ENCODE results near the gene MCU. TPM values are rescaled to one million over a fixed set of nuclear protein-coding genes. Genes with fewer than 3 reads are reported as not detected.
"Not testable (repeated sequence)": the region's sequence is repeated elsewhere in the genome, so short reads cannot be mapped to it uniquely, and the experiment has no call there.

MCU gene
- total and polyA plus RNA-seq, 2 donors (not counting 1 experiment from before 2014, with no cell fraction given) = 40.5 to 77.1 TPM

- no peaks in the 10 kb centered on the region for H3K9me3 ChIP-seq (ENCODE audit: control insufficient read depth, insufficient read depth, low read depth, low read length)
- H3K4me2 ChIP-seq (ENCODE audit: extremely low read depth, insufficient read depth, low read length) = no peak overlapping the region
- H3K27me3 ChIP-seq (ENCODE audit: control insufficient read depth, insufficient read depth, low read length) = no peaks in the 10 kb centered on the region
- peaks cover 76% of the 10 kb centered on the region for H3K79me2 ChIP-seq (ENCODE audit: control insufficient read depth, insufficient read depth, low read length)
- TF ChIP-seq CTCF (conservative IDR thresholded peaks at IDR 0.05 in 1 of 2, IDR thresholded peaks at IDR 0.05 in 1 of 2; ENCODE audit: low read depth in 1 of 2, low read length in 2 of 2) = no peak
- no peak for TF ChIP-seq EZH2 (IDR thresholded peaks at IDR 0.05; ENCODE audit: low read length, missing control alignments)
- no peak overlapping the region for H2AFZ ChIP-seq (ENCODE audit: low read length)
- H3K4me3 ChIP-seq (replicated peaks in 1 of 4; ENCODE audit: control extremely low read depth in 1 of 4, insufficient read depth in 1 of 4, low read depth in 3 of 4, low read length in 4 of 4) = no peak overlapping the region
- H3K36me3 ChIP-seq (ENCODE audit: control insufficient read depth, insufficient read depth, low read length) = no peaks in the 10 kb centered on the region
- H3K4me1 ChIP-seq (ENCODE audit: control insufficient read depth, extremely low read depth, insufficient read depth, low read length) = peaks cover 9% of the 10 kb centered on the region
- no peak overlapping the region for H3K9ac ChIP-seq (ENCODE audit: insufficient read depth, low read length)
- no peak overlapping the region for H3K27ac ChIP-seq (ENCODE audit: insufficient read depth, low read length)
- H4K20me1 ChIP-seq (ENCODE audit: control insufficient read depth, extremely low read depth, insufficient read depth, low read length) = no peaks in the 10 kb centered on the region
- peak in 1 of 2 donors; percentile 58 for DNase-seq (ENCODE audit: low read depth in 2 of 2)
Observed at GRCh38 chr10:72697716-72698115, 5.8 kb downstream of the MCU start.

GRCh38 chr10:72702465-72702864, 10.5 kb downstream of the MCU start:
- not testable (repeated sequence) for H4K20me1 ChIP-seq (ENCODE audit: control insufficient read depth, extremely low read depth, insufficient read depth, low read length); H3K4me2 ChIP-seq (ENCODE audit: extremely low read depth, insufficient read depth, low read length); H3K9me3 ChIP-seq (ENCODE audit: control insufficient read depth, insufficient read depth, low read depth, low read length); H3K36me3 ChIP-seq (ENCODE audit: control insufficient read depth, insufficient read depth, low read length); DNase-seq (ENCODE audit: low read depth in 2 of 2); H3K9ac ChIP-seq (ENCODE audit: insufficient read depth, low read length); H3K27me3 ChIP-seq (ENCODE audit: control insufficient read depth, insufficient read depth, low read length); H3K4me1 ChIP-seq (ENCODE audit: control insufficient read depth, extremely low read depth, insufficient read depth, low read length); H2AFZ ChIP-seq (ENCODE audit: low read length); H3K4me3 ChIP-seq (replicated peaks in 1 of 4; ENCODE audit: control extremely low read depth in 1 of 4, insufficient read depth in 1 of 4, low read depth in 3 of 4, low read length in 4 of 4); H3K27ac ChIP-seq (ENCODE audit: insufficient read depth, low read length)
- H3K79me2 ChIP-seq (ENCODE audit: control insufficient read depth, insufficient read depth, low read length) = peaks cover 52% of the 10 kb centered on the region

GRCh38 chr10:72702868-72703581, 11.1 kb downstream of the MCU start:
- Histone ChIP-seq H3K4me2 (ENCODE audit: extremely low read depth, insufficient read depth, low read length) (no peak overlapping the region), H3K79me2 (ENCODE audit: control insufficient read depth, insufficient read depth, low read length) (peaks cover 49% of the 10 kb centered on the region)
- DNase-seq (ENCODE audit: low read depth in 2 of 2) = peak; percentile 64 to 77

More at GRCh38 chr10:72702868-72703581, 11.1 kb downstream of the MCU start:
- H3K9ac ChIP-seq (ENCODE audit: insufficient read depth, low read length) = no peak overlapping the region
- H4K20me1 ChIP-seq (ENCODE audit: control insufficient read depth, extremely low read depth, insufficient read depth, low read length) = no peaks in the 10 kb centered on the region
- no peaks in the 10 kb centered on the region for H3K27me3 ChIP-seq (ENCODE audit: control insufficient read depth, insufficient read depth, low read length)
- H3K4me1 ChIP-seq (ENCODE audit: control insufficient read depth, extremely low read depth, insufficient read depth, low read length) = peaks cover 3% of the 10 kb centered on the region
- H2AFZ ChIP-seq (ENCODE audit: low read length) = no peak overlapping the region
- no peaks in the 10 kb centered on the region for H3K36me3 ChIP-seq (ENCODE audit: control insufficient read depth, insufficient read depth, low read length)
- no peak overlapping the region for H3K27ac ChIP-seq (ENCODE audit: insufficient read depth, low read length)
- no peak for TF ChIP-seq EZH2 (IDR thresholded peaks at IDR 0.05; ENCODE audit: low read length, missing control alignments)
- TF ChIP-seq CTCF (conservative IDR thresholded peaks at IDR 0.05 in 1 of 2, IDR thresholded peaks at IDR 0.05 in 1 of 2; ENCODE audit: low read depth in 1 of 2, low read length in 2 of 2) = no peak
- H3K4me3 ChIP-seq (replicated peaks in 1 of 4; ENCODE audit: control extremely low read depth in 1 of 4, insufficient read depth in 1 of 4, low read depth in 3 of 4, low read length in 4 of 4) = no peak overlapping the region
- H3K9me3 ChIP-seq (ENCODE audit: control insufficient read depth, insufficient read depth, low read depth, low read length) = no peaks in the 10 kb centered on the region

Data from fibroblast of lung (primary cell).